Uterus (tissue), 2 donors: ENCODE measurements around the gene C1orf21.

Experiments
- POLR2A ChIP-seq, 2 donors: fragments of 450-650 bp; IDR thresholded peaks; one replicate each; pipeline ENCODE4 v1.6.1; 2016; ENCODE audit warnings: antibody characterized with exemption in 2 of 2, mild to moderate bottlenecking in 1 of 2, moderate library complexity in 1 of 2
- TF ChIP-seq, protein P1 (sequence below), 4 experiments: fragments of 200-600 bp in 2 of 4; fragments of 450-650 bp in 2 of 4; sonication (generic) in 2 of 4; IDR thresholded peaks; one replicate each; pipeline ENCODE4 v1.5.1; 2016 to 2019; ENCODE audit warnings: antibody characterized with exemption in 4 of 4, mild to moderate bottlenecking in 2 of 4, moderate library complexity in 1 of 4

DNA sequence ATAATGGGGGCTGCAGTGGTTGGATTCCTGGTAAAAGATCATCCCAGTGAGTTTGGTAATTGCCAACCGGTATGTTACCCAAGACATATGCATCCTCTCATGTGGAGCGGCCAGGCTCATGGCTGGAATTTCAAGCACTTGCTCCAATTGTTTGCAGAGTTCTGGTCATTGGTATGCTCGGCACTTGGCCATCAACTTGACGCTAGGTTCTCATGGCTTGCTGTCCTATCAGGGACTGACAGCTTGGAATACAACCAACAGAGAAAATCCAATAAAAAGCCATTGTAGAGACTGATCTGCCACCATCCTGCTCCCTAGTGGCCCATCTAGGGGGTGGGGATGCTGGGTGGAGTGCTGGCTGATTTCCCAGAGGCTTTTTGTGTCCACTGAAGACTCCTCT lies 247.0 kb downstream of the C1orf21 start:
- TF ChIP-seq, protein P1, sequence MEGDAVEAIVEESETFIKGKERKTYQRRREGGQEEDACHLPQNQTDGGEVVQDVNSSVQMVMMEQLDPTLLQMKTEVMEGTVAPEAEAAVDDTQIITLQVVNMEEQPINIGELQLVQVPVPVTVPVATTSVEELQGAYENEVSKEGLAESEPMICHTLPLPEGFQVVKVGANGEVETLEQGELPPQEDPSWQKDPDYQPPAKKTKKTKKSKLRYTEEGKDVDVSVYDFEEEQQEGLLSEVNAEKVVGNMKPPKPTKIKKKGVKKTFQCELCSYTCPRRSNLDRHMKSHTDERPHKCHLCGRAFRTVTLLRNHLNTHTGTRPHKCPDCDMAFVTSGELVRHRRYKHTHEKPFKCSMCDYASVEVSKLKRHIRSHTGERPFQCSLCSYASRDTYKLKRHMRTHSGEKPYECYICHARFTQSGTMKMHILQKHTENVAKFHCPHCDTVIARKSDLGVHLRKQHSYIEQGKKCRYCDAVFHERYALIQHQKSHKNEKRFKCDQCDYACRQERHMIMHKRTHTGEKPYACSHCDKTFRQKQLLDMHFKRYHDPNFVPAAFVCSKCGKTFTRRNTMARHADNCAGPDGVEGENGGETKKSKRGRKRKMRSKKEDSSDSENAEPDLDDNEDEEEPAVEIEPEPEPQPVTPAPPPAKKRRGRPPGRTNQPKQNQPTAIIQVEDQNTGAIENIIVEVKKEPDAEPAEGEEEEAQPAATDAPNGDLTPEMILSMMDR (IDR thresholded peaks at IDR 0.05), result no peak
- TF ChIP-seq POLR2A (IDR thresholded peaks at IDR 0.05), result no peak
